Measurements from ENCODE around the gene RHBDF2.

The RHBDF2 gene

GRCh38 chr17:76497979-76498875, 3.0 kb downstream of the RHBDF2 start:
- H3K4me3 ChIP-seq (ENCODE audit: low read length in 2 of 2): peak overlapping the region in 1 of 2 donors; percentile 8

DNA sequence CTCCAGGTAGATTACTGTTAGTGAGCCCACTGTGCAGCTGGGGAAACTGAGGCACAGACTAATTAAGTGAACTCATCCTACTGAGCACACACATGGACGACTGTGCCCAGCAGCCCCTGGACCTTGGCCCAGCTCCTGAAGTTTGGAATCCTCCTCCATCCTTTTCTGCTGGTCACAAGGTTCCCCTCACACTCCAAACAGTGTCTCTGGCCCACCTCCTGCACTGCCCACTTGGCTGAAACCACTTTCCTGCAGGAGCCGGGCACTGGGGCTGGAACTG, 3.6 kb downstream of the RHBDF2 start:
- Histone ChIP-seq H3K4me3 (ENCODE audit: low read length in 2 of 2) (no peak overlapping the region), H3K27ac (ENCODE audit: low read length) (peak overlapping the region; percentile 75), H3K9me3 (ENCODE audit: control insufficient read depth in 2 of 2, low read length in 2 of 2) (no peaks in the 10 kb centered on the region), H3K4me1 (ENCODE audit: control insufficient read depth, insufficient read depth, low read length) (peaks cover 59% of the 10 kb centered on the region), H3K9ac (ENCODE audit: low read length in 2 of 2) (peak overlapping the region in 1 of 2 donors; percentile 29), H3K27me3 (ENCODE audit: control insufficient read depth in 1 of 2, insufficient read depth in 2 of 2, low read length in 2 of 2) (no peaks in the 10 kb centered on the region), H3K36me3 (ENCODE audit: control insufficient read depth in 2 of 2, insufficient read depth in 2 of 2, low read length in 2 of 2) (no peaks in the 10 kb centered on the region)

More at GRCh38 chr17:76497979-76498875, 3.0 kb downstream of the RHBDF2 start:
- H3K27me3 ChIP-seq (ENCODE audit: control insufficient read depth in 1 of 2, insufficient read depth in 2 of 2, low read length in 2 of 2): no peaks in the 10 kb centered on the region
- peak overlapping the region; percentile 75 for H3K27ac ChIP-seq (ENCODE audit: low read length)
- H3K4me1 ChIP-seq (ENCODE audit: control insufficient read depth, insufficient read depth, low read length): peaks cover 57% of the 10 kb centered on the region
- H3K9ac ChIP-seq (ENCODE audit: low read length in 2 of 2): peak overlapping the region; percentile 2 to 62
- no peaks in the 10 kb centered on the region for H3K9me3 ChIP-seq (ENCODE audit: control insufficient read depth in 2 of 2, low read length in 2 of 2)
- H3K36me3 ChIP-seq (ENCODE audit: control insufficient read depth in 2 of 2, insufficient read depth in 2 of 2, low read length in 2 of 2): no peaks in the 10 kb centered on the region

DNA sequence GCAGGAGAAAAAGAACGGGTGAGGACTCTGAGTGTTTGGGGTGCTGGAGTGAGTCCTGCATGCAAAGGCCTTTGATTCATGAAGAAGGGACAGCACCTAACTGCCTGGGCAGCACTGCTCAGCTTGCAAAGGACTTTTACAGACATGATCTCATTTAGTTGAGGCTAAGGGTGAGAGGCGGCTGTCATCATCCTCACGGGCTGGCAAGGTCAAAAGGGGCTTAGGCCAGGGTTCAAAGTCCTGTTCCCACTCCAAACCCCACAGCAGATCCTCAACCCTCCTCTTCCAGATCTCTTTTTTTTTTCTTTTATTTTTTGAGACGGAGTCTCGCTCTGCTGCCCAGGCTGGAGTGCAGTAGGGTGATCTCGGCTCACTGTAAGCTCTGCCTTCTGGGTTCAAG, 4.8 kb downstream of the RHBDF2 start:
- H3K27ac ChIP-seq (ENCODE audit: low read length): no peak overlapping the region
- H3K9me3 ChIP-seq (ENCODE audit: control insufficient read depth in 2 of 2, low read length in 2 of 2): no peaks in the 10 kb centered on the region
- H3K4me1 ChIP-seq (ENCODE audit: control insufficient read depth, insufficient read depth, low read length): peaks cover 50% of the 10 kb centered on the region
- H3K27me3 ChIP-seq (ENCODE audit: control insufficient read depth in 1 of 2, insufficient read depth in 2 of 2, low read length in 2 of 2): no peaks in the 10 kb centered on the region
- H3K9ac ChIP-seq (ENCODE audit: low read length in 2 of 2): no peak overlapping the region
- no peaks in the 10 kb centered on the region for H3K36me3 ChIP-seq (ENCODE audit: control insufficient read depth in 2 of 2, insufficient read depth in 2 of 2, low read length in 2 of 2)
- no peak overlapping the region for H3K4me3 ChIP-seq (ENCODE audit: low read length in 2 of 2)

DNA sequence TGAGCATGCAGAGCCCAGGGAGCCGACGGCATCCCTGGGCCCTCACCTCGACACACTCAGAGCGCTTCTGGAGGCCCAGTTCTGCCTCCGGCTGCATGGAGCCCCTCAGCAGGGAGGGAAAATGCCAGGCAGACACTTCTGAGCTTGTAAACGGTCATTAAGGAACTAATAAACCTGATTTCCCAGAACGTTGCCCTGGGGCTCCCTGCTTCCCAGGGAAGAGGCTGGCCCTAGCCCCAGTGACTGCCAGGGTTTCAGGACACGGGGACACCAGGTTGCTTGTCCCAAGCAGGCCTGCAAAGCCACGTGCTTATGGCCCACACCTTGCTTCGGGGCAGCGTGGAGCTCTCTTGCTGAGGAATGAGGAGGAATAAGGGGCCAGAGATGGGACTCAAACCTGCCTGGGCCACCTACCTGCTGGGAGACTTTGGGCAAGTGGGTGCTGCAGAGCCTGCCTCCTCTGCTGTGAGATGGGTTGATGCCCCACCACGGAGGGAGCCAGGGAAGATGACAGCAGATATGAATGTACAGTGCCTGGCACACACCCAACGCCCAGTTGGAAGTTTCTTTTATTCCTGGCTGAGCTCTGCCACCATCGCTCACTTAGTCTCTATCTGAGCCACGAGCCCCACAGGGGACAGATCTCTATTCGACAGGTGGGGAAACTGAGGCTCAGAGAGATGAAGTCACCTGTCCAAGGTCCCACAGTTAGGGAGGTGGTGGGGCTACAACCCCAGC, 5.4 kb downstream of the RHBDF2 start:
- Histone ChIP-seq H3K27ac (ENCODE audit: low read length) (no peak overlapping the region), H3K4me3 (ENCODE audit: low read length in 2 of 2) (no peak overlapping the region), H3K36me3 (ENCODE audit: control insufficient read depth in 2 of 2, insufficient read depth in 2 of 2, low read length in 2 of 2) (no peaks in the 10 kb centered on the region), H3K9me3 (ENCODE audit: control insufficient read depth in 2 of 2, low read length in 2 of 2) (no peaks in the 10 kb centered on the region), H3K27me3 (ENCODE audit: control insufficient read depth in 1 of 2, insufficient read depth in 2 of 2, low read length in 2 of 2) (no peaks in the 10 kb centered on the region), H3K9ac (ENCODE audit: low read length in 2 of 2) (peak overlapping the region in 1 of 2 donors; percentile 13), H3K4me1 (ENCODE audit: control insufficient read depth, insufficient read depth, low read length) (peaks cover 44% of the 10 kb centered on the region)

GRCh38 chr17:76493505-76494167, 7.6 kb downstream of the RHBDF2 start:
- Histone ChIP-seq H3K27ac (ENCODE audit: low read length) (no peak overlapping the region), H3K9me3 (ENCODE audit: control insufficient read depth in 2 of 2, low read length in 2 of 2) (no peaks in the 10 kb centered on the region), H3K9ac (ENCODE audit: low read length in 2 of 2) (no peak overlapping the region), H3K27me3 (ENCODE audit: control insufficient read depth in 1 of 2, insufficient read depth in 2 of 2, low read length in 2 of 2) (no peaks in the 10 kb centered on the region), H3K4me1 (ENCODE audit: control insufficient read depth, insufficient read depth, low read length) (peaks cover 26% of the 10 kb centered on the region), H3K4me3 (ENCODE audit: low read length in 2 of 2) (no peak overlapping the region), H3K36me3 (ENCODE audit: control insufficient read depth in 2 of 2, insufficient read depth in 2 of 2, low read length in 2 of 2) (no peaks in the 10 kb centered on the region)

DNA sequence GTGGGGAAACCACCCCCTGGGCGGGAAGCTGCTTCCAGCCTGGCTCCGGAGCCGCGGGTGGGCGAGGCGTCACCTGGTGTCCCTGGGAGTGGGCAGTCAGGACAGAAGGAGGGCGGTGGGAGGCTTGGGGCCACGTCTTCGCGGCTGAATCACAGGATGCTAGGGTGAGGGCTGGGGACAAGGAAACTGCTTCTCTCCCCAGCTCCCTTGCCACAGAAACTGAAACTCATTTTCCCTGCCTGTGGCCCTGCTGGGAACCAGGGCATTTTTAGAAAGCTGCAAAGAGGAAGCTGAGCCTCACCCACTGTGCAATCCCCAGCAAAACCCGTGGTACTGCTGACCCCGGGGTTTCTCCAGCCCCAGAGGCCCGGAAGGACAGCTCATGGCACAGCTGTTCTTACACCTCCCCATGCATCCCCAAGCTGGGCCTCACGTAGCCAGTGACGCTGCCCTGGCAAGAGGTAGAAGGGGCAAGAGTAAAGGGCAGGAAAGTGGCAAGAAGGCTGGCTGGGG, 8.2 kb downstream of the RHBDF2 start:
- Histone ChIP-seq H3K4me3 (ENCODE audit: low read length in 2 of 2) (no peak overlapping the region), H3K9ac (ENCODE audit: low read length in 2 of 2) (no peak overlapping the region), H3K27ac (ENCODE audit: low read length) (no peak overlapping the region), H3K4me1 (ENCODE audit: control insufficient read depth, insufficient read depth, low read length) (peaks cover 20% of the 10 kb centered on the region), H3K9me3 (ENCODE audit: control insufficient read depth in 2 of 2, low read length in 2 of 2) (no peaks in the 10 kb centered on the region), H3K27me3 (ENCODE audit: control insufficient read depth in 1 of 2, insufficient read depth in 2 of 2, low read length in 2 of 2) (no peaks in the 10 kb centered on the region), H3K36me3 (ENCODE audit: control insufficient read depth in 2 of 2, insufficient read depth in 2 of 2, low read length in 2 of 2) (no peaks in the 10 kb centered on the region)

- H3K27me3 ChIP-seq (ENCODE audit: control insufficient read depth in 1 of 2, insufficient read depth in 2 of 2, low read length in 2 of 2): no peaks in the 10 kb centered on the region
- no peak overlapping the region for H3K9ac ChIP-seq (ENCODE audit: low read length in 2 of 2)
- H3K4me3 ChIP-seq (ENCODE audit: low read length in 2 of 2): no peak overlapping the region
- no peak overlapping the region for H3K27ac ChIP-seq (ENCODE audit: low read length)
- no peaks in the 10 kb centered on the region for H3K9me3 ChIP-seq (ENCODE audit: control insufficient read depth in 2 of 2, low read length in 2 of 2)
- no peaks in the 10 kb centered on the region for H3K36me3 ChIP-seq (ENCODE audit: control insufficient read depth in 2 of 2, insufficient read depth in 2 of 2, low read length in 2 of 2)
- H3K4me1 ChIP-seq (ENCODE audit: control insufficient read depth, insufficient read depth, low read length): peaks cover 13% of the 10 kb centered on the region
Measured at GRCh38 chr17:76492123-76492988, 8.9 kb downstream of the RHBDF2 start.

- no peaks in the 10 kb centered on the region for H3K27me3 ChIP-seq (ENCODE audit: control insufficient read depth in 1 of 2, insufficient read depth in 2 of 2, low read length in 2 of 2)
- H3K9ac ChIP-seq (ENCODE audit: low read length in 2 of 2): no peak overlapping the region
- H3K36me3 ChIP-seq (ENCODE audit: control insufficient read depth in 2 of 2, insufficient read depth in 2 of 2, low read length in 2 of 2): no peaks in the 10 kb centered on the region
- peaks cover 9% of the 10 kb centered on the region for H3K4me1 ChIP-seq (ENCODE audit: control insufficient read depth, insufficient read depth, low read length)
- H3K4me3 ChIP-seq (ENCODE audit: low read length in 2 of 2): no peak overlapping the region
- no peaks in the 10 kb centered on the region for H3K9me3 ChIP-seq (ENCODE audit: control insufficient read depth in 2 of 2, low read length in 2 of 2)
- no peak overlapping the region for H3K27ac ChIP-seq (ENCODE audit: low read length)
Measured at GRCh38 chr17:76491271-76492122, 9.7 kb downstream of the RHBDF2 start.

DNA sequence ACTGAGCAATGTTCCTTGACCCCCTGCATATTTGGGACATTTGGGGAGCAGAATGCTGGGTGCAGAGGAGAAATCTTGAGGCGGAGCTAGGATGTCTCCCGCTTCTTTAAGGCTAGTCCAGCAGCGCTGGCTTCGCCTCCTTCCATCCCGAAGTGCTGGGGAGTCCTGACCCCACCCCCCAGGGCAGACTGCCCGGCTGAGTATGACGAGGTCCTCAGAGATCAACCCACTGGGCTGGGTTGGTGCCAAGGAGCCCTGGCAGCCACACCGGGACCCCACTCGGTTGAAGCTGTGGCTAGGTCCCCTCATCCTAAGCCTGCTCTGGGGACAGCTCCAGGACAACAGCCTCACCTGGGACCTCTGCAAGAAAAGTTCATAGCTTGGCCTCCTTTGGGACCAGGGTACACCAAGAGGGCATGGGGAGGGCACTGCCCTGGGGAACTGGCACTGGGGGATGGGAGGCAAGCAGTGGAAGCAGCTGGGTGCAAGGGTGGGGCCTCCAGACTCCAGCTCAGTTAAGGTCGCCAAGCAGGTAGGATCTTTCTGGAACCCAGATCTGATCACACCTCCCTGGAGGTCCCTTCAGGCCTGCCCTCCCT, 11.0 kb downstream of the RHBDF2 start:
- Histone ChIP-seq H3K4me3 (ENCODE audit: low read length in 2 of 2) (no peak overlapping the region), H3K9ac (ENCODE audit: low read length in 2 of 2) (no peak overlapping the region), H3K36me3 (ENCODE audit: control insufficient read depth in 2 of 2, insufficient read depth in 2 of 2, low read length in 2 of 2) (no peaks in the 10 kb centered on the region), H3K4me1 (ENCODE audit: control insufficient read depth, insufficient read depth, low read length) (peaks cover 9% of the 10 kb centered on the region), H3K27me3 (ENCODE audit: control insufficient read depth in 1 of 2, insufficient read depth in 2 of 2, low read length in 2 of 2) (no peaks in the 10 kb centered on the region), H3K27ac (ENCODE audit: low read length) (no peak overlapping the region), H3K9me3 (ENCODE audit: control insufficient read depth in 2 of 2, low read length in 2 of 2) (no peaks in the 10 kb centered on the region)
